Neuron (in vitro differentiated cells): ENCODE results near the gene FBXO28.

ENCODE experiments used
- H2AFZ ChIP-seq: one replicate; pipeline ENCODE4 v1.6.1; 2013; ENCODE audit warnings: low read depth, mild to moderate bottlenecking, inconsistent platforms, low read length, moderate library complexity
- H3K27me3 ChIP-seq: one replicate; pipeline ENCODE4 v1.6.1; 2013; ENCODE audit warnings: low read length; ENCODE audit not compliant: insufficient read depth
- H3K36me3 ChIP-seq: one replicate; pipeline ENCODE4 v1.6.1; 2013; ENCODE audit warnings: low read length; ENCODE audit not compliant: insufficient read depth
- H3K4me1 ChIP-seq: one replicate; pipeline ENCODE4 v1.6.1; 2013; ENCODE audit warnings: low read length; ENCODE audit not compliant: insufficient read depth
- H3K4me3 ChIP-seq: 2 replicates; pipeline ENCODE4 v1.5.1; 2013; ENCODE audit warnings: mild to moderate bottlenecking, low read length, moderate library complexity
- H3K9me3 ChIP-seq: one replicate; pipeline ENCODE4 v1.6.1; 2013; ENCODE audit warnings: low read length

The FBXO28 gene

DNA sequence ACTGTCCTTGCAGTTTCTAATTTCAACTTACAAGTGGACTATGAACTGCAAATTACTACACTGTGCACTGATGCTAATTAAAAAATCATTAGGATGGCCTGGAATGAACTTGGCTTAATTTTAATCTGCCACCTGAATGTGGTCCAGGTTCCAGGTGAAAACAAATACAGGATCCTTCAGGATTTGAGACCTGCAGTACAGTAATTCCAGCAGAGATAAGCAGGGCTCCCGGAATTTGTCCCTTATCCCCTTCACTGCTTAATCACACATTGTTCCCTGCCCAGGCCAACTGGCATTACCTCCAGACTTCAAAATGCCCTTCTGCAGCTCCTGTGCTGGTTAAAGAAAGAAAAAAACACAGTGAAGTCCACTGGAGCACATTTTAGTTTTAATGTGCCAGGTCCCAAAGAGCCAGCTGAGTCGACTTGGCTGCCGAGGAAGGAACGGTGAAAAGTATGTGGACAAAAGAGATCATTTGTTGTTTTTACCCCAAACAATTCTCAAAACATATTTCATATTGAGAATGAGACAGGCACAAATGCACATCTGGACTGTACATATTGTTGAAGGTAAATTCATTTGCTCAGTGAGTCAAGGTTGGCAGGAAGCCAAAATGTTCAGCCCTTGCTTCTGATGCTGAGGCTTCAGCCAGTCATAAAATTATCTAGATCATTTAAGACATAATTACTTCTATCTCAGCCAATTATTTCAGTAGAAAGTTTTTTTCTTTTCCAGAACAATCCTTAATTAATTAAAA, 97.5 kb downstream of the FBXO28 start:
- H3K4me1 ChIP-seq, result no peaks in the 10 kb centered on the region
- H3K27me3 ChIP-seq, result no peaks in the 10 kb centered on the region
- H3K9me3 ChIP-seq, result no peaks in the 10 kb centered on the region
- no peak overlapping the region for H2AFZ ChIP-seq
- H3K36me3 ChIP-seq, result no peaks in the 10 kb centered on the region
- H3K4me3 ChIP-seq, result no peak overlapping the region
